Measurements from ENCODE around the gene NPAS2.

The NPAS2 gene

DNA sequence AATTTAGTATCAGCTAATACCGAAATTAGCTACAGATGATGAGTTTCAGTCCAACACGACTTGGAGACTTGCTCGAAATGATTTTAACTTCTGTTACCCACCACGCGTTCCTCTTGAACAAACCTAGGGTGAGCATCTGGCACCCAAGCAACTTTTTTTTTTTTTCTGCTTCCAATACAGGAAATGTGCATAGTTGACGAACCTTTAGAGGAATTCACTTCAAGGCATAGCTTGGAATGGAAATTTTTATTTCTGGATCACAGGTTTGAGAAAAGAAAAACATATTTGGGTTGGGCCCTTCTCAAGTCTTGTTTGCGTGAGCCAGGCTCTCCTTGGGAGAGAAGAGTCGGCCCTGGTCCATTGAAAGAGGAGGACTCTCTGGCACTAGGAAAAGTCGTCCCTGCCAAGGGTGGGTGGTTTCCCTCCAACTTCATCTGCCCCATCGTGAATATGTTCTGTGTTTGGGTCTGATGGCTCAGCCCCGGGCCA is 144.8 kb downstream of the NPAS2 start:
- H3K4me1 Mint-ChIP-seq = peaks cover 16% of the 10 kb centered on the region
- TF ChIP-seq, protein P1, sequence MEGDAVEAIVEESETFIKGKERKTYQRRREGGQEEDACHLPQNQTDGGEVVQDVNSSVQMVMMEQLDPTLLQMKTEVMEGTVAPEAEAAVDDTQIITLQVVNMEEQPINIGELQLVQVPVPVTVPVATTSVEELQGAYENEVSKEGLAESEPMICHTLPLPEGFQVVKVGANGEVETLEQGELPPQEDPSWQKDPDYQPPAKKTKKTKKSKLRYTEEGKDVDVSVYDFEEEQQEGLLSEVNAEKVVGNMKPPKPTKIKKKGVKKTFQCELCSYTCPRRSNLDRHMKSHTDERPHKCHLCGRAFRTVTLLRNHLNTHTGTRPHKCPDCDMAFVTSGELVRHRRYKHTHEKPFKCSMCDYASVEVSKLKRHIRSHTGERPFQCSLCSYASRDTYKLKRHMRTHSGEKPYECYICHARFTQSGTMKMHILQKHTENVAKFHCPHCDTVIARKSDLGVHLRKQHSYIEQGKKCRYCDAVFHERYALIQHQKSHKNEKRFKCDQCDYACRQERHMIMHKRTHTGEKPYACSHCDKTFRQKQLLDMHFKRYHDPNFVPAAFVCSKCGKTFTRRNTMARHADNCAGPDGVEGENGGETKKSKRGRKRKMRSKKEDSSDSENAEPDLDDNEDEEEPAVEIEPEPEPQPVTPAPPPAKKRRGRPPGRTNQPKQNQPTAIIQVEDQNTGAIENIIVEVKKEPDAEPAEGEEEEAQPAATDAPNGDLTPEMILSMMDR (IDR thresholded peaks at IDR 0.05; ENCODE audit: unreplicated experiment in 3 of 3) = no peak

GRCh38 chr2:100965596-100965995 is 145.7 kb downstream of the NPAS2 start:
- Mint-ChIP-seq H3K27ac (no peak overlapping the region), H3K4me3 (no peak overlapping the region), H3K36me3 (ENCODE audit: low read depth) (no peaks in the 10 kb centered on the region), H3K9me3 (no peaks in the 10 kb centered on the region), H3K4me1 (peaks cover 12% of the 10 kb centered on the region), H3K27me3 (ENCODE audit: low read depth) (peaks cover 4% of the 10 kb centered on the region)
- TF ChIP-seq, protein P1 (IDR thresholded peaks at IDR 0.05; ENCODE audit: unreplicated experiment in 3 of 3) = no peak

More for the DNA sequence above, 144.8 kb downstream of the NPAS2 start:
- Mint-ChIP-seq H3K27ac (no peak overlapping the region), H3K9me3 (no peaks in the 10 kb centered on the region), H3K27me3 (ENCODE audit: low read depth) (peaks cover 4% of the 10 kb centered on the region), H3K4me3 (no peak overlapping the region), H3K36me3 (ENCODE audit: low read depth) (no peaks in the 10 kb centered on the region)

DNA sequence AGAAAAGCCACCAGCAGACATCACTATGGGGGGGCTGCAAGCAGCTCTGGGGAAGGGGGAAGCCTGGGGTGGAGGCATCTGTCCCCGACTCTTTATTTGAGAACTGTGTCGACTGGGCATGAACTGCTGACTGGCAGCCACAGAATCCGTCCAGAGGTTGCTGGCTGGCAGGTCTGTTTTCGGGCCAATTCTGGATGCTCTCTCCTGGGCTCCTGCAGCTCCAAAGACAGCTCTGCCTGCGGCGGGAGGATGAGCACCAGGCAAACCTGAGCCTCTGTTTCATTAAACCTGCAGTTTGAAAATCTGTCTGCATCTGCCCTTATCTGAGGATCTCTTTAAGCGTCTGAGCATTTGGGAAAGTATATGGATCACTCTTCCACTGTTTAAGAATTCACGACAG is 147.8 kb downstream of the NPAS2 start:
- Mint-ChIP-seq H3K9me3 (no peaks in the 10 kb centered on the region), H3K27me3 (ENCODE audit: low read depth) (peaks cover 9% of the 10 kb centered on the region), H3K4me3 (no peak overlapping the region), H3K27ac (no peak overlapping the region), H3K36me3 (ENCODE audit: low read depth) (no peaks in the 10 kb centered on the region), H3K4me1 (peaks cover 4% of the 10 kb centered on the region)
- TF ChIP-seq, protein P1 (IDR thresholded peaks at IDR 0.05; ENCODE audit: unreplicated experiment in 3 of 3) = no peak

GRCh38 chr2:100968146-100969145 is 148.5 kb downstream of the NPAS2 start:
- H3K4me1 Mint-ChIP-seq = peaks cover 4% of the 10 kb centered on the region
- no peak overlapping the region for H3K27ac Mint-ChIP-seq
- peaks cover 9% of the 10 kb centered on the region for H3K27me3 Mint-ChIP-seq (ENCODE audit: low read depth)
- TF ChIP-seq, protein P1 (IDR thresholded peaks at IDR 0.05; ENCODE audit: unreplicated experiment in 3 of 3) = no peak
- no peaks in the 10 kb centered on the region for H3K36me3 Mint-ChIP-seq (ENCODE audit: low read depth)
- H3K9me3 Mint-ChIP-seq = no peaks in the 10 kb centered on the region
- H3K4me3 Mint-ChIP-seq = no peak overlapping the region

DNA sequence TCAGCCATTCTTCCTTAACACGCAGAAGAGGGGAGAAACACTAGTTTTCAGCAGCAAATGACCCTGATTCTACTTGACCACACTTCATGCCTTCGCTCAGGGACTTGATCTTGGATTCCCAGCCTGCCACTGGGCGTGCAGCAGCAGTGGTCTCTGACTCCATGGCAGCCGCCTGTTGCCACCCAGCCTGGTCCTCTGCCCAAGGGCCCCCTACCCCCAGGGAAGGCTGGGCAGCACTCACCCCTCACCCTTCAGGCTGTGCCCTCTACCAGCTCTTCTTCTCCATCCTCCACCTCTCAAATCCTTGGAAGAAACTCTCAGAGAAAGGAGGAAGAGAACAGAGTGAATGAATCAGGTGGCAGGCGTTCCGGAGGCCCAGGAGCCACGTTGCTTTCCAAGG is 150.1 kb downstream of the NPAS2 start:
- TF ChIP-seq, protein P1 (IDR thresholded peaks at IDR 0.05; ENCODE audit: unreplicated experiment in 3 of 3) = no peak
- Mint-ChIP-seq H3K36me3 (ENCODE audit: low read depth) (no peaks in the 10 kb centered on the region), H3K4me3 (no peak overlapping the region), H3K27me3 (ENCODE audit: low read depth) (peaks cover 4% of the 10 kb centered on the region), H3K4me1 (peaks cover 4% of the 10 kb centered on the region), H3K27ac (no peak overlapping the region), H3K9me3 (no peaks in the 10 kb centered on the region)
